ENCODE measurements around the gene UBA7.
"Not testable (repeated sequence)": the region's sequence is repeated elsewhere in the genome, so short reads cannot be mapped to it uniquely, and the experiment has no call there.

UBA7 gene

GRCh38 chr3:49785565-49786356 lies 28.0 kb downstream of the UBA7 start:
- DNase-seq, result no peak

GRCh38 chr3:49782277-49782676 lies 31.5 kb downstream of the UBA7 start:
- not testable (repeated sequence) for DNase-seq

GRCh38 chr3:49781415-49782199 lies 32.1 kb downstream of the UBA7 start:
- DNase-seq, result no peak

- DNase-seq, result not testable (repeated sequence)
These were observed 32.8 kb downstream of the UBA7 start for GRCh38 chr3:49780975-49781365.

- no peak for DNase-seq
These were observed 33.4 kb downstream of the UBA7 start for GRCh38 chr3:49780080-49780974.

- DNase-seq, result no peak
These were observed 34.2 kb downstream of the UBA7 start for GRCh38 chr3:49779358-49780079.

- DNase-seq, result not testable (repeated sequence)
These were observed 37.7 kb downstream of the UBA7 start for GRCh38 chr3:49776101-49776500.

GRCh38 chr3:49775538-49775937 lies 38.2 kb downstream of the UBA7 start:
- no peak for DNase-seq

GRCh38 chr3:49772703-49773102 lies 41.0 kb downstream of the UBA7 start:
- DNase-seq, result no peak

GRCh38 chr3:49771340-49771938 lies 42.3 kb downstream of the UBA7 start:
- DNase-seq, result no peak

GRCh38 chr3:49769926-49770325 lies 43.8 kb downstream of the UBA7 start:
- DNase-seq, result no peak

- DNase-seq, result no peak
These were observed 44.4 kb downstream of the UBA7 start for GRCh38 chr3:49769286-49769915.

GRCh38 chr3:49763981-49764380 lies 49.8 kb downstream of the UBA7 start:
- no peak for DNase-seq

- no peak for DNase-seq
These were observed 52.1 kb downstream of the UBA7 start for GRCh38 chr3:49761661-49762060.

GRCh38 chr3:49759226-49759625 lies 54.5 kb downstream of the UBA7 start:
- DNase-seq, result no peak

- no peak for DNase-seq
These were observed 56.6 kb downstream of the UBA7 start for GRCh38 chr3:49757197-49757596.

GRCh38 chr3:49756036-49756435 lies 57.7 kb downstream of the UBA7 start:
- DNase-seq, result no peak
